ENCODE results near the gene SENP1.

- TF ChIP-seq EP300 (IDR thresholded peaks at IDR 0.05) (no peak), CTCF (IDR thresholded peaks at IDR 0.05) (no peak)
Measured at GRCh38 chr12:48019639-48020265, 86.1 kb downstream of the SENP1 start.

Measured in sigmoid colon (tissue), 4 donors.